ENCODE data around the gene DCLRE1B. TPM values are rescaled to one million over a fixed set of nuclear protein-coding genes. Genes with fewer than 3 reads are reported as not detected.
A peak's percentile ranks its signal among the peaks of the same experiment; 100 is the strongest.

DCLRE1B gene
- total and polyA plus RNA-seq, 9 of the 15 experiments (the other 6 are each of a cell fraction or from before 2014, with no cell fraction given) = 10.6 to 28.8 (median 17.2) TPM

DNA sequence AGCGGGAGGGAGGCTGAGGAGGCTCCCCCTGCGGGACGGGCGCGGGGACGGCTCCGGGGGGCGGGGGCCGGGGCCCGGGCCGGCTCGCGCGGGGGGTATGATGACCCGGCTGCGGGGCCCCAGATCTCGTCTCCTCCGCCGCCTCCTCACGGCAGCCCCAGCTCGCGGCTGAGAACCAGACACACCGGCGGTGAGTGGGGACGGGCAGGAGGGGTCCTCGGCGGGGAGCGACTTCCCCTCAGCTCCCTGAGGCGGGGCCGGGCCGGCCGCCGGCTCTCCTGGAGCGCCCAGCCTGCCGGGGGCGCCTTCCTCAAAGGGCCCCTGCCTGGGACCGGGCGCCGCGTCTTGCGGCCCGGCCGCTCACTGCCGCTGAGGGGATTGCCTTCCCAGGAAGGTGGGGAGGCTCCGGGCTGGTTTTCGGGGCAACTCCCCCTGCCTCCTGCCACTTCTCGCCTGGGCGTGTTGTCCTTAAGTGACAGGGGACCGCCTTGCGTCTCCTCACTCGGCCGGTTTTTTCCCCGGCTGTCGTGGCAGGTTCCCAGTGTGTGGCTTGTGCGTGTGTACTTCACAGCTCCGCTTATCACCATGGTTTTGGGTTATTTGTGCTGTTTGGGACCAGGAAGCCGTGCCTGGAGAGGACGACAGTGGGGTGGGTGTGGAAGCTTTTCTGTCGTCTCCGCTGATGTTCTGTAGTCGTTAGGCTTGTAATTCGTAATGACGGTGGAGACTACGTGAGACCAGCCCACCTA, 24.8 kb downstream of the DCLRE1B start (continued):
- TF ChIP-seq, protein P1, sequence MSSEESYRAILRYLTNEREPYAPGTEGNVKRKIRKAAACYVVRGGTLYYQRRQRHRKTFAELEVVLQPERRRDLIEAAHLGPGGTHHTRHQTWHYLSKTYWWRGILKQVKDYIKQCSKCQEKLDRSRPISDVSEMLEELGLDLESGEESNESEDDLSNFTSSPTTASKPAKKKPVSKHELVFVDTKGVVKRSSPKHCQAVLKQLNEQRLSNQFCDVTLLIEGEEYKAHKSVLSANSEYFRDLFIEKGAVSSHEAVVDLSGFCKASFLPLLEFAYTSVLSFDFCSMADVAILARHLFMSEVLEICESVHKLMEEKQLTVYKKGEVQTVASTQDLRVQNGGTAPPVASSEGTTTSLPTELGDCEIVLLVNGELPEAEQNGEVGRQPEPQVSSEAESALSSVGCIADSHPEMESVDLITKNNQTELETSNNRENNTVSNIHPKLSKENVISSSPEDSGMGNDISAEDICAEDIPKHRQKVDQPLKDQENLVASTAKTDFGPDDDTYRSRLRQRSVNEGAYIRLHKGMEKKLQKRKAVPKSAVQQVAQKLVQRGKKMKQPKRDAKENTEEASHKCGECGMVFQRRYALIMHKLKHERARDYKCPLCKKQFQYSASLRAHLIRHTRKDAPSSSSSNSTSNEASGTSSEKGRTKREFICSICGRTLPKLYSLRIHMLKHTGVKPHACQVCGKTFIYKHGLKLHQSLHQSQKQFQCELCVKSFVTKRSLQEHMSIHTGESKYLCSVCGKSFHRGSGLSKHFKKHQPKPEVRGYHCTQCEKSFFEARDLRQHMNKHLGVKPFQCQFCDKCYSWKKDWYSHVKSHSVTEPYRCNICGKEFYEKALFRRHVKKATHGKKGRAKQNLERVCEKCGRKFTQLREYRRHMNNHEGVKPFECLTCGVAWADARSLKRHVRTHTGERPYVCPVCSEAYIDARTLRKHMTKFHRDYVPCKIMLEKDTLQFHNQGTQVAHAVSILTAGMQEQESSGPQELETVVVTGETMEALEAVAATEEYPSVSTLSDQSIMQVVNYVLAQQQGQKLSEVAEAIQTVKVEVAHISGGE (CRISPR knock-in tag; IDR thresholded peaks at IDR 0.05) = peak; percentile 8 to 83 (median 25); a peak in 3 of 6 replicates
- TF ChIP-seq SMARCA5 (IDR thresholded peaks at IDR 0.05) (no peak), MTA2 (IDR thresholded peaks at IDR 0.05; ENCODE audit: low read depth) (no peak), SMARCE1 (IDR thresholded peaks at IDR 0.05) (no peak), HNRNPK (IDR thresholded peaks at IDR 0.05; ENCODE audit: low read depth, low read length, poor library complexity, severe bottlenecking) (no peak), NR2F6 (CRISPR knock-in tag; IDR thresholded peaks at IDR 0.05) (no peak), ZNF232 (CRISPR knock-in tag; IDR thresholded peaks at IDR 0.05) (no peak), HMGN3 (IDR thresholded peaks at IDR 0.05; ENCODE audit: borderline replicate concordance, extremely low read depth, insufficient read length, low read depth, low read length) (no peak), MTA3 (IDR thresholded peaks at IDR 0.05; ENCODE audit: borderline replicate concordance) (peak; percentile 43; the same call in 1 of the 2 replicates), HDAC1 (IDR thresholded peaks at IDR 0.05) (peak in 1 of 2 experiments; percentile 79; a peak in 2 of 4 replicates), RBFOX2 (IDR thresholded peaks at IDR 0.05; ENCODE audit: low read depth, low read length) (peak; percentile 76), XRCC5 (IDR thresholded peaks at IDR 0.05; ENCODE audit: low read depth, low read length) (0 out of 2 replicates have a peak, but pooled peaks have one; percentile 25), ESRRB (CRISPR knock-in tag; IDR thresholded peaks at IDR 0.05; ENCODE audit: borderline replicate concordance) (no peak), TCF7L2 (IDR thresholded peaks at IDR 0.05; ENCODE audit: low read depth, low read length) (no peak), TEAD4 (IDR thresholded peaks at IDR 0.05; ENCODE audit: low read length) (no peak), TEAD4 (CRISPR knock-in tag; IDR thresholded peaks at IDR 0.05; ENCODE audit: borderline replicate concordance) (no peak), TBP (optimal IDR thresholded peaks at IDR 0.05; ENCODE audit: low read depth, low read length) (peak; percentile 0), MCM2 (IDR thresholded peaks at IDR 0.05; ENCODE audit: low read depth) (no peak), EP400 (IDR thresholded peaks at IDR 0.05) (peak; percentile 8; the same call in 1 of the 2 replicates), SIN3A (IDR thresholded peaks at IDR 0.05; ENCODE audit: borderline replicate concordance in 2 of 2, control insufficient read depth in 1 of 2, low read depth in 2 of 2, low read length in 2 of 2) (peak; percentile 44 to 66; a peak in 3 of 4 replicates), RUNX1 (IDR thresholded peaks at IDR 0.05; ENCODE audit: low read depth) (no peak)
- TF ChIP-seq, protein P2, sequence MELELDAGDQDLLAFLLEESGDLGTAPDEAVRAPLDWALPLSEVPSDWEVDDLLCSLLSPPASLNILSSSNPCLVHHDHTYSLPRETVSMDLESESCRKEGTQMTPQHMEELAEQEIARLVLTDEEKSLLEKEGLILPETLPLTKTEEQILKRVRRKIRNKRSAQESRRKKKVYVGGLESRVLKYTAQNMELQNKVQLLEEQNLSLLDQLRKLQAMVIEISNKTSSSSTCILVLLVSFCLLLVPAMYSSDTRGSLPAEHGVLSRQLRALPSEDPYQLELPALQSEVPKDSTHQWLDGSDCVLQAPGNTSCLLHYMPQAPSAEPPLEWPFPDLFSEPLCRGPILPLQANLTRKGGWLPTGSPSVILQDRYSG (tag; conservative IDR thresholded peaks at IDR 0.05; ENCODE audit: low read depth) = no peak
- TF ChIP-seq, protein P3, sequence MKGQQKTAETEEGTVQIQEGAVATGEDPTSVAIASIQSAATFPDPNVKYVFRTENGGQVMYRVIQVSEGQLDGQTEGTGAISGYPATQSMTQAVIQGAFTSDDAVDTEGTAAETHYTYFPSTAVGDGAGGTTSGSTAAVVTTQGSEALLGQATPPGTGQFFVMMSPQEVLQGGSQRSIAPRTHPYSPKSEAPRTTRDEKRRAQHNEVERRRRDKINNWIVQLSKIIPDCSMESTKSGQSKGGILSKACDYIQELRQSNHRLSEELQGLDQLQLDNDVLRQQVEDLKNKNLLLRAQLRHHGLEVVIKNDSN (CRISPR knock-in tag; IDR thresholded peaks at IDR 0.05) = no peak

All from K562 (cell line).